ENCODE data around the gene PAQR4.
"Not testable (repeated sequence)": the region's sequence is repeated elsewhere in the genome, so short reads cannot be mapped to it uniquely, and the experiment has no call there.

The PAQR4 gene

DNA sequence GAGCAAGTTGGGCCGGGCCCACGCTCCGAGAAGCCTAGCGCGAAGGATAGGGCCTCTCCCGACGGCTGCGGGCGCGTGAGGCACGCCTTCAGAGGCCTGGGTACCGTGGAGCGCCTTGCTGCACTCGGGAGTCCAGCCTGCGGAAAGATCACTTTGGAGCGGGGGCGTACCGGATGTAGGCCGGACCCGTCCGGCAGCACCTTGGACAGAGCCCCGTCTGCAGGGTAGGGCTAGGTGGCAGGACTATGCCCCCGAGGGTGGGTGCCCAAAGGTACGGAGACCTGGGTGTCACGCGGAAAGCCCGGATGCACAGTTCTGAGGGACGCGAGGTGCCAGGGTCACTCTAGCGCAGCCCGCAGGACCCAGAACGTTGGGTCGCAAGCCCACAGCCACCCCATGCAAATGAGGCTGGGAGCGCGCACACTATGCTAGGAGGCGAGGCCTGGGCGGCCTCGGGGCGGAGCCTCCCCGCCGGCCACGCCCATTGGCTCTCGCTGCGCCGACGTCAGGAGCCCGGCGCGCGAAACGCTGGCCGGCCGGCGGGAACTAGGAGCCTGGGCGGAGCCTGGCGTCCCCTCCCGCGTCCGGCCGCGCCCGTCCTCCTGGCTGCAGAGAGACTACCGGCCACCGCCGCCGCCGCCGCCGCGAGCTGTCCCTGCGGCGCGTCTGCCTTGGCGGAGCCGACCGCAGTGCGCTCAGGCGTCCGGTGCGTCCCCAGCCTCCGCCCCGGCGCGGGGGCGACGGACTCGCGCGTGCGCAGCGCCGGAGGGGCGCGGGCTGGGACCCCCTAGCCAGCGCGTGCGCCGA lies at the start of gene PAQR4:
PAQR4 (plus strand) TSS at position 611 of the 807 bp plus-strand sequence. CDS start 327 bp downstream, outside the sequence.
- peak; percentile 90 for DNase-seq (ENCODE audit: low spot score)

DNA sequence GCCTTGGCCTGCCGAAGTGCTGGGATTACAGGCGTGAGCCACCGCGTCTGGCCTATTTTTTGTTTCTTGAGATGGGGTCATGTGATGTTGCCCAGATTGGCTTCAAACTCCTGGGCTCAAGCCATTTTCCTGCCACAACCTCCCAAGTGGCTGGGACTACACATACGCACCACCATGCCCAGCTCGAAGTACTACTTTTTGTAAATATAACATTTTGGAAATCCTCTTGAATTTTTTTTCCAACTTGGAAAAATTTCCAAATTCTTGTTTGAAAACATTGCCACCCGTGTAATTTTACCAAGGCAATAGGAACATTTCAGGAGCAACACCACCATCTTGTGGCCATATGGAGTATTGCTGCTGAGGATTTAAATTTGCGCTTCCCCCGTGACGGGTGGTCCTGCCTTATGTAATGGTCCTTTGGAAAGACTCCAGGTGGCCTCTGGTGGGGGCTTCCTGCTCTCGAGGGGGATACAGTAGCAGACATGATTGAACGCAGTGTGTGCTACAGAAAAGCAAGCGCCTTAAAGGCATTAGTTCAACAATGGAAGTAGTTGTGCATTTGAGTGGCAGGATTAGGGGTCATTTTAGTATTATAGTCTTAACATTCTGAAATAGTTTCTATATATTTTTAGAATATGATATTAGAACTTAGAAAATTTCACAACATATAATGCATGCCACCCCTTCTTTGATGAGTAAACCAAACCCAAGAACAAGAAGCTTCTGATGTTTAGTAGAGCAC lies 49.5 kb upstream of the PAQR4 start:
- peak; percentile 62 for DNase-seq (ENCODE audit: low spot score)

DNA sequence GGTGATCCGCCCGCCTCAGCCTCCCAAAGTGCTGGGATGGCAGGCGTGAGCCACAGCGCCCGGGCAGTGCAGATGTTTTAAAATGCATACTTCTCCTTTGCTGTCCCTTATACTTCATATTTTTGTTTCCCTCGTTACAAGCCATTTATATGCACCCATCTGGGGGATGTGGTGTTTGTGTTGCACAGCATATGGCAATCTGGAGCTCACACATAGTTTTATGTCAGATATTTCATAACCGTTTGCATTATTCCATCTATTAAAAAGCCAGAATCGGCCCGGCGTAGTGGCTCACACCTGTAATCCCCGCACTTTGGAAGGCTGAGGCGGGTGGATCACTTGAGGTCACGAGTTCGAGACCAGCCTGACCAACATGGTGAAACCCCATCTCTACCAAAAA lies 45.7 kb upstream of the PAQR4 start:
- no peak for DNase-seq (ENCODE audit: low spot score)

DNA sequence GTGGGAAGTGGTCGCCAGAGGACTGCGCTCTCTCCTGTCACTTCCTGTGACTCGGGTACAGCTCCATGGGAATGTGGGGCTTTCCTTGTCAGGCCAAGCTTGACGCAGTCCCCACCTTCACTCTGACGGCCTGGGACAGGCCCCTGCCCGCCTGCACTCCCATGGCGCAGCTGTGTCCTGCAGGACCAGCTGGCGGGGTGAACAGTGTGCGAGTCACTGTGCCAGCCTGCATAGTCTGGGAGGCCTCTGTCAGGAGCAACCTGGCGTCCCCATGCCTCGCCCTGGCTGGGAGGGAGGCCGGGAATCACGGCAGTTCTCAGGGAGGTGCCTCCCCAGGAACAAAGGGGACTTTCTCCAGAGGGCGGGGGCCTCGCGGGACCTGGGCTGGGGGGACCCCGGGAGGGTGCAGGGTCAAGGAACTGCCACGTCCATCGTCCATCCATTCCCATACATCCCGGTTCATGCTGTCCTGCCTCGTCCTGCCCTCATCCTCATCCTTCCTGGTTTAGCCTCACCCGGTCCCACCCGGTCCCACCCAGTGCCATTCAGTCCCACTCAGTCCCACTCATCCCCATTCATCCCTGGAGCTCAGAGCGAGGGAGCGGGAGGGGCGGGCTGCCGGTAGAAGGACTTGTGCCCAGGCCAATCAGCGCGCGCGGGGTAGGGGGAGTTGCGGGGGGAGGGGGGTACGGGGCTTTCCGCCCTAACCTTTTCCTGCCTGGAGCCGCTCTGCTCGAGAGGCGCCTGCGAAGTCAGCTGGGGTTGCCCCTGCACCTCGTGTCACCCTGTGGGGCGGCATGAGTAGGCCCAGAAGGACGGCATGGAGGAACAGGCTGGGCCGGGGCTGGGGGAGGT lies 44.0 kb upstream of the PAQR4 start:
- no peak for DNase-seq (ENCODE audit: low spot score)

DNA sequence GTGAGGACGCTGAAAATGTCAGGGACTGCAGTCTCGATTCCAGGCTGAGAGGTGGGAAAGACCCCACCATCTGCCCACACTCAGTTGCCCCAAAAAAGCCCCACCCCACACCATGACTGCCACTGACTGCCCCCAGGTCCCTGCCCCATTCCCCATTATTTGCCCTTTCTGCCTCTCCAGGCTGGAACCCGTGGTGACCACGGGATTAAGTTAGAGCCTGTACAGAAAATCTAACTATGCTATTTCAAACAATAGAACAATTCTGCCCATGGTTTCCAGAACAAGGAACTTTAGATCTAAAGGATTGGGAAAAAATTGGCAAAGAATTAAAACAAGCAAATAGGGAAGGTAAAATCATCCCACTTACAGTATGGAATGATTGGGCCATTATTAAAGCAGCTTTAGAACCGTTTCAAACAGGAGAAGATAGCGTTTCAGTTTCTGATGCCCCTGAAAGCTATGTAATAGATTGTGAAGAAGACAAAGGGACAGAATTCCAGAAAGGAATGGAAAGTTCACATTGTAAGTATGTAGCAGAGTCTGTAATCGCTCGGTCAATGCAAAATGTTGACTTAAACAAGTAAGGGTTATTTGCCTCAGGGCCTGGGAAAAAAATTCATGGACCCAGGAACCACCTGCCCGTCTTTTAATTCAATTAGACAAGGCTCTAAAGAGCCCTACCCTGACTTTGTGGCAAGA lies 43.0 kb upstream of the PAQR4 start:
- DNase-seq (ENCODE audit: low spot score): no peak

DNA sequence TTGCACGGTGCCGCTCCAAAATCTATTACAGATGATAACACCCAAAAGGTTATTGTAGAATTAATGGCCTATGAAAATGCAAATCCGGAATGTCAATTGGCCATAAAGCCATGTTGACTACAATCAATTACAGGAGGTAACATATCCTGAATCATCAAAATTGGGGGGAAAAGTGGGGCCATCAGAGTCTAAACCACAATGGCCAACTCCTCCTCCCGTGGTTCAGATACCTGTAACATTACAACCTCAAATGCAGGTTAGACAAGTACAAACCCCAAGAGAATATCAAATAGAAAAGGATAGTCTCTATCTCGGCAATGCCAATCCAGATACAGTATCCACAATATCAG lies 42.5 kb upstream of the PAQR4 start:
- no peak for DNase-seq (ENCODE audit: low spot score)

DNA sequence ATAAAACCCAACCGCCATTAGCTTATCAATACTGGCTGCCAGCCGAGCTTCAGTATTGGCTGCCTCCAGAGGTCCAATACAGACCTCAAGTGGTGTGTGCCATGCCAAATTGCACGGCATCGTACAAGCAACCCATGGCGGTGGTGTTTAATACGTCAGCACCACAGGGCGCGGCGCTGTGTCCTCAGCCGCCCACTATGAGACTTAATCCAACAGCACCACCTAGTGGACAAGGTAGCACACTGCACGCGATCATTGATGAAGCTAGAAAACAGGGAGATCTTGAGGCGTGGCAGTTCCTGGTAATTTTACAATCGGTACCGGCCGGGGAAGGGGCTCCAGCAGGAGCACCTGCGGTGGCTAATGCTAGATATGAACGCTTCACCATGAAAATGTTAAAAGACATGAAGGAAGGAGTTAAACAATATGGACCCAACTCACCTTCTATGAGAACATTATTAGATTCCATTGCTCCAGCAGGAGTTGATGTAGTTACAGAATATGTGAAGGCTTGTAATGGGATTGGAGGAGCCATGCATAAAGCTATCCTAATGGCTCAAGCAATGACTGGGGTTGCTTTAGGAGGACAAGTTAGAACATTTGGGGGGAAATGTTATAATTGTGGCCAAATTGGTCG lies 42.0 kb upstream of the PAQR4 start:
- DNase-seq (ENCODE audit: low spot score): peak; percentile 93

DNA sequence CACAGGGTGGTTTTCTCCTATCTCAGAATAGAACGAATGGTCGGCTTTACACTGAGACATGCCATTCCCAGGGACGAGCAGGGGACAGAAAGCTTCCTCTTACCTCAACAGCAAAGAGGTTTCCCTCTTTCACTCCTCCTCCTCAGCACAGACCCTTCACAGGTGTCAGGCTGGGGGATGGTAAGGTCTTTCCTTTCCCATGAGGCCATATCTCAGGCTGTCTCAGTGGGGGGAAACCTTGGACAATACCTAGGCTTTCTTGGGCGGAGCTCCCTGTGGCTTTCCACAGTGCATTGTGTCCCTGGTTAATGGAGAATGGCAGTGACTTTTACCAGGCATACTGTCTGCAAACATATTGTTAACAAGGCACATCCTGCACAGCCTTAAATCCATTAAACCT lies 41.0 kb upstream of the PAQR4 start:
- DNase-seq (ENCODE audit: low spot score): not testable (repeated sequence)

DNA sequence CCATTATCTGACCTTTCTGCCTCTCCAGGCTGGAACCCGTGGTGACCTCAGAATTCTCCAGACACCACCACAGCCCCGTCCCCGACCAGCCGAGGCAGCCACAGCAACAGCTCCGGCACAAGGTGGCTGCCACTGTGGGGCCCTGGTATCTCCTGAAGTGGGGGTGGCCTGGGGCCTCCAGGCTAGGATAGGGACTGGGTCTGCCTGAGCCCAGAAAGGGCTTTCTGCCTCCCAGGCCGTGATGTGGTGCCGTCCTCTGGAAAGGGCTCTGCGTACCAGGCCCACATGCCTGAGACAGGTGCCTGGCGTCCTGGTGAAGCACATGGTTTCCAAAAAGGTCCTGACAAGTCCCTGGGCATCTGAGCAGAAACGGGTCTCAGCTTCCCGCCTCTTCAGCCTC lies 40.4 kb upstream of the PAQR4 start:
- no peak for DNase-seq (ENCODE audit: low spot score)

DNA sequence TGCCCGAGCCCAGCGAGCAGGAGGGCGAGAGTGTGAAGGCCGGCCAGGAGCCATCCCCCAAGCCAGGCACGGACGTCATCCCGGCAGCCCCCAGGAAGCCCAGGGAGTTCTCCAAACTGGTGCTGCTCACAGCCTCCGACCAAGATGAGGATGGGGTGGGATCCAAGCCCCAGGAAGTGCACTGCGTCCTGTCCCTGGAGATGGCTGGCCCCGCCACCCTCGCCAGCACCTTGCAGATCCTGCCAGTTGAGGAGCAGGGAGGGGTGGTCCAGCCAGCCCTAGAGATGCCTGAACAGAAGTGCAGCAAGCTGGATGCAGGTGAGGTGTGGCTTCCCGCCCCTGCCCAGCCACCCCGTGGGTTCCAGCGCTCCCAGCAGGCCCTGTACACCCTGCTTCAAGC lies 39.5 kb upstream of the PAQR4 start:
- no peak for DNase-seq (ENCODE audit: low spot score)

DNA sequence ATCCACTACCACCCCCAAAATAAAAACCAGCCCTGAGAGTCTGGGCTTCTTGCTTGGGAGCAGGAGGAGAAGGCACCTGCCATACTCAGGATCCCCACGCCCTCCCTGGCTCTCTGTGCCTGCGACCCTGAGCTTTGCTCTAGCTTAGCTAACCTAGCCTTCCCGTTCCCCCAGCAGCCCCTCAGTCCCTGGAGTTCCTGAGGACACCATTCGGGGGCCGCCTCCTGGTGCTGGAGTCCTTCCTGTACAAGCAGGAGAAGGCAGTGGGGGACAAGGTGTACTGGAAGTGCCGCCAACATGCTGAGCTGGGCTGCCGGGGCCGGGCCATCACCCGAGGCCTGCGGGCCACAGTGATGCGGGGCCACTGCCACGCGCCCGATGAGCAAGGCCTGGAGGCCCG lies 38.9 kb upstream of the PAQR4 start:
- DNase-seq (ENCODE audit: low spot score): no peak

DNA sequence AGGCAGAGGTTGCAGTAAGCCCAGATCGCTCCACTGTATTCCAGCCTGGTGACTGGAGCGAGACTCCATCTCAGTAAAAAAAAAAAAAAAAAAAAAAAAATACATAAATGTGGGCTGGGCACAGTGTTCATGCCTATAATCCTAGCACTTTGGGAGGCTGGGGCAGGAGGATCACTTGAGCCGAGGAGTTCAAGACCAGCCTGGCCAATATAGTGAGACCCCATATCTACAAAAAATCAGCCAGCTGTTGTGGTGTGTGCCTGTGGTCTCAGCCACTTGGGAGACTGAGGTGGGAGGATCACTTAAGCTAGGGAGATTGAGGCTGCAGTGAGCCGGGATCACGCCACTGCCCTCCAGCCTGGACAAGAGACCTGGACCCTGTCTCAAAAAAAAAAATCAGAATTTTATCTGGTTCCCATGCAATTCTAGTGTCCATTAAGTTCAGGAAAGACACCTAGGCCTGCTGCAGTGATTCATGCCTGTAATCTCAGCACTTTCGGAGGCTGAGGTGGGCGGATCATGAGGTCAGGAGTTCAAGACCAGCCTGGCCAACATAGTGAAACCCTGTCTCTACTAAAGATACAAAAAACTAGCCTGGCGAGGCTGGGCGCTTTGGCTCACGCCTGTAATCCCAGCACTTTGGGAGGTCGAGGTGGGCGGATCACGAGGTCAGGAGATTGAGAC lies 37.8 kb upstream of the PAQR4 start:
- DNase-seq (ENCODE audit: low spot score): not testable (repeated sequence)

DNA sequence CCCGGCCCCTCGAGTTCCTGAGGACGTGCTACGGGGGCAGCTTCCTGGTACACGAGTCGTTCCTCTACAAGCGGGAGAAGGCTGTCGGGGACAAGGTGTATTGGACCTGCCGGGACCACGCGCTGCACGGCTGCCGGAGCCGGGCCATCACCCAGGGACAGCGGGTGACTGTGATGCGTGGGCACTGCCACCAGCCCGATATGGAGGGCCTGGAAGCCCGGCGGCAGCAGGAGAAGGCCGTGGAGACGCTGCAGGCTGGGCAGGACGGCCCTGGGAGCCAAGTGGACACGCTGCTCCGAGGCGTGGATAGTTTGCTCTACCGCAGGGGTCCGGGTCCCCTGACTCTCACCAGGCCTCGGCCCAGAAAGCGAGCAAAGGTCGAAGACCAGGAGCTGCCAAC lies 36.0 kb upstream of the PAQR4 start:
- DNase-seq (ENCODE audit: low spot score): no peak

DNA sequence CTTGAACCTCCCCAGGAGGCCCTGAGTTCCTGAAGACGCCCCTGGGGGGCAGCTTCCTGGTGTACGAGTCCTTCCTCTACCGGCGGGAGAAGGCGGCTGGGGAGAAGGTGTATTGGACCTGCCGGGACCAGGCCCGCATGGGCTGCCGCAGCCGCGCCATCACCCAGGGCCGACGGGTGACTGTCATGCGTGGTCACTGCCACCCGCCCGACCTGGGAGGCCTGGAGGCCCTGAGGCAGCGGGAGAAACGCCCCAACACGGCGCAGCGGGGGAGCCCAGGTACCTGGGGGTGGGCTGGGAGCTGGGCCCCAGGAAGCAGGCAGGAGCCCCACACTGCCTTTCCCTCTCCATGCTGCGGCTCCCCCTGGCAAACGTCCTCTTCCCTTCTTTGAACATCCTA lies 35.4 kb upstream of the PAQR4 start:
- no peak for DNase-seq (ENCODE audit: low spot score)

DNA sequence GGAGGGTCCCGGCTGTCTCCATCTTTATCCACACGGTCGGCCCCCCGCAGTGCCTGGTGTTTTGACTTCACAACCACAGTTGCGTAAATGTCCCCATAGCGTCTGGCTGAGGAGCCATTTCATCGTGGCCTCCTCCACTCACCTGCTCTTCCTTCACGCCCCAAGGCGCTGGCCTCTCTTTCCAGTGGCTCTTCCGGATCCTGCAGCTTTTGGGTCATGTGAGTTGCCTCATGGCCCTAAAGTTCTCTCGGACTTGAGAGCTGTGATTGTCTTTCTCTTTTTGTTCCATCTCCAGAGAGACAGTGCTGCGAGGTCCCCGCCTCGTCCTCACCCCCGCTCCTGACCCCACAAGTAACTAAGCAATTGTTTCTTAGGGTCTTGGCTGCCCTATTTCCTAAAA lies 34.7 kb upstream of the PAQR4 start:
- no peak for DNase-seq (ENCODE audit: low spot score)

DNA sequence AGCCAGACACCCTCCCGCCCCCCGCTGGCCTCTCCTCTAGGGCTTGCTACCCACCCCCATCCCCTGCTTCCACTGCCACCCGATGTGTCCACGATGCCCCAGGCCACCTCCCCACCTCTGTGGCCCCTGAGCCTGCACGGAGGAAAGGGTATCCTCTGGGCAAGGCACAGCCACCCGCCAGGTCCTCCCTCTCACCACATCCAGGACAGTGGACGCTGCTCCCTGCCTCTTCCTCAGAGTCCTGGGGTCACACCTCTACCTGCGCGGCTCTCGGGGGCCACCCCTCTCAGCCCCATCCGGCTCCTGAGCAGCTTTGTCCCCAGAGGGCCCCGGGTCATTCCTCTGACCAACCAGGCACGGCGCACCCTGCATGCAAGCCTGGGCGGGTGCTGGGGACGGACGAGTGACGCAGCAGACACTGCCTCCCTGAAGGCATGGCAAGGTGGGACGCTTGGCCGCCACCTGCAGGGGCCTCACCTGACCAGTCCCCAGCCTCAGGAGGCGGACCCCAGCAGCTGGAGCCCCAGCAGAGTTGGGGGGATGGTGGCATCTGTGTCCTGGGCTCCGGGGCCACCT lies 32.6 kb upstream of the PAQR4 start:
- no peak for DNase-seq (ENCODE audit: low spot score)

DNA sequence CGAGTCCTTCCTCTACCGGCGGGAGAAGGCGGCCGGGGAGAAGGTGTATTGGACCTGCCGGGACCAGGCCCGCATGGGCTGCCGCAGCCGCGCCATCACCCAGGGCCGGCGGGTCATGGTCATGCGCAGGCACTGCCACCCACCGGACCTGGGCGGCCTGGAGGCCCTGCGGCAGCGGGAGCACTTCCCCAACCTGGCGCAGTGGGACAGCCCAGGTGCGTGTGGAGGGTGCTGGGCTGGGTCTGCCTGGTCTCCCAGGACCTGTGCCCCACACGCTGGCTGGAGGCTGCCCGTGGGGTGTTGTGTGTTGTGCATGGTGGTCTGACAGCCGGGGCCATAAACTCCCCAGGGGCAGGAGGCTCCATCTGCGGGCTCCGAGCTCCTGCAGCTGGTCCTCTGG lies 32.0 kb upstream of the PAQR4 start:
- no peak for DNase-seq (ENCODE audit: low spot score)

DNA sequence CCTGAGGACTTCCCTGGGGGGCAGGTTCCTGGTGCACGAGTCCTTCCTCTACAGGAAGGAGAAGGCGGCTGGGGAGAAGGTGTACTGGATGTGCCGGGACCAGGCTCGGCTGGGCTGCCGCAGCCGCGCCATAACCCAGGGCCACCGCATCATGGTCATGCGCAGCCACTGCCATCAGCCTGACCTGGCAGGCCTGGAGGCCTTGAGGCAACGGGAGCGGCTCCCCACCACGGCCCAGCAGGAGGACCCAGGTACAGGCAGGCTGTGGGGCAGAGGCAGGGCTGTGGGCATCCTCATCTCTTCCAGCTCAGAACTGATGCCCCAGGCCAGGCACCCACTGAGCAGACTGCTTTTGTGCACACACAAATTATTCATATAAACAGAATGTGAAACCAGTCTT lies 30.9 kb upstream of the PAQR4 start:
- DNase-seq (ENCODE audit: low spot score): no peak

DNA sequence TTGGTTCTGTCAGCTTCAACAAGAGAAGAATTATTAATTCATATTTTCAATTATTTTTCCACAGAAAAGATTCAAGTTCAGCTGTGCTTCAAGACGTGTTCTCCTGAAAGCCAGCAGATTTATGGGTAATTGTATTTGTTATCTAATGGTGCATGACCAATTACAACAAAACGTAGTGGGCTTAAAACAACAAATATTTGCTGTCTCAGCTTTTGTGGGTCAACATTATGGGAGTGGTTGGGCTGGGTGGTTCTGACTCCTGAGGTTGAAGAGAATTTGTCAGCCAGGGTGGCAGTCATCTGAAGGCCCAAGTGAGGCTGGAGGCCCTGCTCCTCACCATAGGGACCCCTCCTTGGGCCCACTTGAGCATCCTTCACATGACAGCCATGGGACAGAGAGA lies 29.2 kb upstream of the PAQR4 start:
- DNase-seq (ENCODE audit: low spot score): no peak

DNA sequence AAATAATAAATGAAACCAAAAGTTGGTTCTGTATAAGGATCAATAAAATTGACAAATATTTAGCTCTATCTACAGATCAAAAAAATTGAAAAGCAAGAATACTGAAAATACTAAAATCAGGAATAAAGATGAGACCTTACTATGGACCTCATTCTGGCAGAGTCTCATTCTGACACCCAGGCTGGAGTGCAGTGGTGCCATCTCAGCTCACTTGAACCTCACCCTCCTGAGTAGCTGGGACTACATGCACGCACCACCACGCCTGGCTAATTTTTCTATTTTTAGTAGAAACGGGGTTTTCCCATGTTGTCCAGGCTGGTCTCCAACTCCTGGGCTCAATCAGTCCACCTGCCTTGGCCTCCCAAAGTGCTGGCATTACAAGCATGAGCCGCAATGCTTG lies 27.1 kb upstream of the PAQR4 start:
- DNase-seq (ENCODE audit: low spot score): no peak

DNA sequence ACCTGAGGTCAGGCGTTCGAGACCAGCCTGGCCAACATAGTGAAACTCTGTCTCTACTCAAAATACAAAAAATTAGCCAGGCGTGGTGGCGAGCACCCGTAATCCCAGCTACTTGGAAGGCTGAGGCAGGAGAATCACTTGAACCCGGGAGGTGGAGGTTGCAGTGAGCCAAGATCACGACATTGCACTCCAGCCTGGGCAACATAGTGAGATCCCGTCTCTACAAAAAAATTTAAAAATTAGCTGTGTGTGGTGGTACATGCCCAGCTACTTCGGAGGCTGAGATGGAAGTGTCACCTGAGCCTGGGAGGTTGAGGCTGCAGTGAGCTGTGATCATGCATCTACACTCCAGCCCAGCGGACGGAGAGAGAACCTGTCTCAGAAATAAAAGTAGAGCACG lies 25.4 kb upstream of the PAQR4 start:
- DNase-seq (ENCODE audit: low spot score): not testable (repeated sequence)
